A549 (cell line): ENCODE measurements around the gene KCNIP4. TPM values are rescaled to one million over a fixed set of nuclear protein-coding genes. Genes with fewer than 3 reads are reported as not detected.
A peak's percentile ranks its signal among the peaks of the same experiment; 100 is the strongest.

ENCODE experiments used
- ATAC-seq, 2 experiments: fragments of 200-7000 bp in 1 of 2; fragments of >200 bp in 1 of 2; cut with Nextera tagmentation in 1 of 2; cut with Tn5 transposase in 1 of 2; 3 replicates each; pipeline versions ENCODE4 v1.8.0 to v1.9.1; 2018 to 2020; ENCODE audit warnings: mild to moderate bottlenecking in 1 of 2, moderate library complexity in 1 of 2
- CTCF ChIA-PET: fragments of 300-600 bp; sonication (Branson Sonifier 250); formaldehyde crosslinking; extraction: SDS; loops from one replicate; lab custom pipeline; 2021; ENCODE audit warnings: antibody characterized with exemption, inconsistent platforms; lab: Yijun Ruan, JAX
- POLR2A ChIA-PET: fragments of 350-600 bp; formaldehyde crosslinking; extraction: SDS; loops from one replicate; lab custom pipeline; 2021; ENCODE audit warnings: antibody characterized with exemption, inconsistent platforms; lab: Yijun Ruan, JAX
- DNase-seq, 2 experiments: peaks; one replicate each; pipeline versions ENCODE4 v3.0.0 to v3.0.0-alpha.2; 2011 to 2016; ENCODE audit warnings: low read depth in 1 of 2, low spot score in 1 of 2
- FAIRE-seq: peaks from 2 replicates; lab custom pipeline; 2011; peaks lifted over from hg19 to GRCh38; lab: Jason Lieb, UNC
- H3K27ac ChIP-seq, 2 experiments: fragments of >200 bp; sonication (Bioruptor Twin); formaldehyde crosslinking; 3 replicates each; pipeline ENCODE4 v1.5.1; 2016 to 2017
- H3K4me1 ChIP-seq: fragments of >200 bp; sonication (Bioruptor Twin); formaldehyde crosslinking; 3 replicates; pipeline ENCODE4 v1.6.1; 2016
- H3K4me2 ChIP-seq: fragments of >200 bp; sonication (Bioruptor Twin); formaldehyde crosslinking; 3 replicates; pipeline ENCODE4 v1.6.1; 2016
- H3K4me3 ChIP-seq: fragments of >200 bp; sonication (Bioruptor Twin); formaldehyde crosslinking; 3 replicates; pipeline ENCODE4 v1.5.1; 2016
- H3K9me3 ChIP-seq: fragments of >200 bp; sonication (Bioruptor Twin); formaldehyde crosslinking; 3 replicates; pipeline ENCODE4 v1.6.1; 2016
- BHLHE40 ChIP-seq: IDR thresholded peaks from 2 replicates; pipeline ENCODE4 v1.6.1; 2012; ENCODE audit warnings: low read depth, low read length, inconsistent platforms
- CBX8 ChIP-seq: fragments of 200-600 bp; sonication (generic); IDR thresholded peaks from 2 replicates; pipeline ENCODE4 v1.6.1; 2016
- CEBPB ChIP-seq, 2 experiments: fragments of >200 bp in 1 of 2; sonication (Bioruptor Twin) in 1 of 2; formaldehyde crosslinking in 1 of 2; IDR thresholded peaks; 2 replicates each; pipeline ENCODE4 v1.6.1; 2012 to 2016
- CHD2 ChIP-seq: fragments of 150-350 bp; IDR thresholded peaks from 2 replicates; pipeline ENCODE4 v1.6.1; 2014; ENCODE audit warnings: low read length; ENCODE audit not compliant: partially characterized antibody
- CTCF ChIP-seq: fragments of >200 bp; sonication (Bioruptor Twin); formaldehyde crosslinking; IDR thresholded peaks from 3 replicates; pipeline ENCODE4 v1.5.1; 2016
- EHF ChIP-seq: fragments of 250-450 bp; sonication (Bioruptor Pico); IDR thresholded peaks from 2 replicates; pipeline ENCODE4 v1.5.0; 2020; ENCODE audit warnings: mild to moderate bottlenecking
- EHMT2 ChIP-seq: fragments of 200-600 bp; sonication (generic); IDR thresholded peaks from 2 replicates; pipeline ENCODE4 v1.6.1; 2016; ENCODE audit warnings: antibody characterized with exemption, low read depth, mild to moderate bottlenecking, moderate library complexity
- EP300 ChIP-seq, 2 experiments: fragments of >200 bp; sonication (Bioruptor Twin); formaldehyde crosslinking; IDR thresholded peaks; 2 replicates in 1 of 2; 3 replicates in 1 of 2; pipeline ENCODE4 v1.6.1; 2016 to 2017
- HDAC2 ChIP-seq: fragments of 200-600 bp; sonication (generic); IDR thresholded peaks from 2 replicates; pipeline ENCODE4 v1.6.1; 2016
- HOXB13 ChIP-seq: fragments of 250-450 bp; sonication (Bioruptor Pico); IDR thresholded peaks from 2 replicates; pipeline ENCODE4 v1.5.0; 2020; ENCODE audit warnings: low read depth, mild to moderate bottlenecking, moderate library complexity
- JUNB ChIP-seq: fragments of >200 bp; sonication (Bioruptor Twin); formaldehyde crosslinking; IDR thresholded peaks from 2 replicates; pipeline ENCODE4 v1.6.1; 2016
- KDM1A ChIP-seq: fragments of 200-600 bp; sonication (generic); IDR thresholded peaks from 2 replicates; pipeline ENCODE4 v1.6.1; 2016; ENCODE audit warnings: low read depth, mild to moderate bottlenecking
- KDM5A ChIP-seq: fragments of 200-600 bp; sonication (generic); IDR thresholded peaks from 2 replicates; pipeline ENCODE4 v1.6.1; 2016; ENCODE audit warnings: antibody characterized with exemption, mild to moderate bottlenecking
- MAFK ChIP-seq: fragments of 450-650 bp; IDR thresholded peaks from 2 replicates; pipeline ENCODE4 v1.6.1; 2014; ENCODE audit not compliant: partially characterized antibody
- MAZ ChIP-seq: fragments of 150-350 bp; IDR thresholded peaks from 2 replicates; pipeline ENCODE4 v1.6.1; 2014; ENCODE audit warnings: antibody characterized with exemption, low read depth, low read length, borderline replicate concordance
- MYC ChIP-seq: IDR thresholded peaks from 2 replicates; pipeline ENCODE4 v1.6.1; 2012; ENCODE audit warnings: mild to moderate bottlenecking, inconsistent platforms, low read length, improper control_type of control experiment, borderline replicate concordance
- NFE2L2 ChIP-seq: fragments of 150-350 bp; conservative IDR thresholded peaks from 2 replicates; pipeline ENCODE4 v1.6.1; 2014; ENCODE audit warnings: low read length
- NR3C1 ChIP-seq: fragments of >200 bp; sonication (Bioruptor Twin); formaldehyde crosslinking; IDR thresholded peaks from 3 replicates; pipeline ENCODE4 v1.6.1; 2017
- PHF8 ChIP-seq: fragments of 200-600 bp; sonication (generic); IDR thresholded peaks from 2 replicates; pipeline ENCODE4 v1.6.1; 2016; ENCODE audit warnings: low read depth, mild to moderate bottlenecking, antibody characterized with exemption, moderate library complexity, borderline replicate concordance
- POLR2A ChIP-seq: IDR thresholded peaks from 2 replicates; pipeline ENCODE4 v1.6.1; 2012; ENCODE audit warnings: mild to moderate bottlenecking, low read length
- RAD21 ChIP-seq, 2 experiments: fragments of >200 bp in 1 of 2; sonication (Bioruptor Twin) in 1 of 2; formaldehyde crosslinking in 1 of 2; IDR thresholded peaks in 1 of 2; conservative IDR thresholded peaks in 1 of 2; 2 replicates in 1 of 2; 3 replicates in 1 of 2; pipeline ENCODE4 v1.6.1; 2012 to 2018; ENCODE audit warnings: inconsistent platforms in 1 of 2
- RCOR1 ChIP-seq: fragments of 150-350 bp; IDR thresholded peaks from 2 replicates; pipeline ENCODE4 v1.6.1; 2014; ENCODE audit warnings: antibody characterized with exemption, low read length, low read depth
- SMC3 ChIP-seq: fragments of >200 bp; sonication (Bioruptor Twin); formaldehyde crosslinking; IDR thresholded peaks from 3 replicates; pipeline ENCODE4 v1.6.1; 2018; ENCODE audit warnings: inconsistent platforms
- TFCP2L1 ChIP-seq: fragments of 250-450 bp; sonication (Bioruptor Pico); IDR thresholded peaks from 2 replicates; pipeline ENCODE4 v1.5.0; 2021; ENCODE audit warnings: mild to moderate bottlenecking
- TP53 ChIP-seq: fragments of 250-450 bp; sonication (Bioruptor Pico); IDR thresholded peaks from 2 replicates; pipeline ENCODE4 v1.5.0; 2021; ENCODE audit warnings: mild to moderate bottlenecking, moderate library complexity
- ZFP36 ChIP-seq: fragments of 450-650 bp; IDR thresholded peaks from 2 replicates; pipeline ENCODE4 v1.6.1; 2014; ENCODE audit warnings: borderline replicate concordance; ENCODE audit not compliant: partially characterized antibody
- WGBS: methylation state at CpG from one replicate; pipeline ENCODE4 v1.1.6; 2017; ENCODE audit errors: missing lambda C conversion rate; 5-methylcytosine and 5-hydroxymethylcytosine counted together
- polyA plus RNA-seq, 4 experiments: library from polyadenylated mRNA; depleted of rRNA in 3 of 4; stranded (reverse); fragments of >200 nt; fragmentation: RNase III in 1 of 4; extraction: RNeasy Plus Mini Kit Qiagen cat#74134 plus additional on column Dnase treatment in 1 of 4; gene quantifications; 2 replicates in 3 of 4; 3 replicates in 1 of 4; pipeline ENCODE4 v1.2.3, GENCODE V29; 2011 to 2017
- TF ChIP-seq, protein P1 (sequence below): IDR thresholded peaks from 2 replicates; pipeline ENCODE4 v1.6.1; 2012
- TF ChIP-seq, protein P2 (sequence below): fragments of 250-450 bp; sonication (Bioruptor Pico); IDR thresholded peaks from 2 replicates; pipeline ENCODE4 v1.5.0; 2020; ENCODE audit warnings: low read depth, mild to moderate bottlenecking, moderate library complexity
- TF ChIP-seq, protein P3 (sequence below): fragments of 200-600 bp; sonication (generic); IDR thresholded peaks from 2 replicates; pipeline ENCODE4 v1.6.1; 2016; ENCODE audit warnings: antibody characterized with exemption, mild to moderate bottlenecking, moderate library complexity
- TF ChIP-seq, protein P4 (sequence below): fragments of 250-450 bp; sonication (Bioruptor Pico); IDR thresholded peaks from 2 replicates; pipeline ENCODE4 v1.5.0; 2021; ENCODE audit warnings: mild to moderate bottlenecking, moderate library complexity, borderline replicate concordance

KCNIP4 gene
- polyA plus RNA-seq, 2 of the 4 experiments (the other 2 are of a cell fraction): not detected

GRCh38 chr4:21514022-21514694 lies 434.4 kb downstream of the KCNIP4 start:
- ChIA-PET POLR2A (no interaction called here), CTCF (interaction anchor here (1.1 to 3.7 kb wide), 3 partner anchors 251 to 277 kb away, joined by 3 to 23 read pairs (median 6); no protein-coding TSS in a partner anchor)
- DNase-seq (no peak), ATAC-seq (no peak), FAIRE-seq (no peak)
- no peaks in the 10 kb centered on the region for H3K4me1 ChIP-seq
- no peak overlapping the region for H3K27ac ChIP-seq
- no peaks in the 10 kb centered on the region for H3K9me3 ChIP-seq
- H3K4me3 ChIP-seq: no peak overlapping the region
- TF ChIP-seq ZFP36: no peak
- TF ChIP-seq CBX8: no peak
- TF ChIP-seq, protein P1, sequence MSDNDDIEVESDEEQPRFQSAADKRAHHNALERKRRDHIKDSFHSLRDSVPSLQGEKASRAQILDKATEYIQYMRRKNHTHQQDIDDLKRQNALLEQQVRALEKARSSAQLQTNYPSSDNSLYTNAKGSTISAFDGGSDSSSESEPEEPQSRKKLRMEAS: no peak
- TF ChIP-seq CHD2: no peak
- no peak for TF ChIP-seq CEBPB (IDR thresholded peaks at IDR 0.05)
- TF ChIP-seq TP53: no peak
- TF ChIP-seq MAFK: no peak
- no peak for TF ChIP-seq PHF8
- TF ChIP-seq, protein P2, sequence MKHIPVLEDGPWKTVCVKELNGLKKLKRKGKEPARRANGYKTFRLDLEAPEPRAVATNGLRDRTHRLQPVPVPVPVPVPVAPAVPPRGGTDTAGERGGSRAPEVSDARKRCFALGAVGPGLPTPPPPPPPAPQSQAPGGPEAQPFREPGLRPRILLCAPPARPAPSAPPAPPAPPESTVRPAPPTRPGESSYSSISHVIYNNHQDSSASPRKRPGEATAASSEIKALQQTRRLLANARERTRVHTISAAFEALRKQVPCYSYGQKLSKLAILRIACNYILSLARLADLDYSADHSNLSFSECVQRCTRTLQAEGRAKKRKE (CRISPR knock-in tag): no peak
- no peak for TF ChIP-seq HDAC2
- TF ChIP-seq MYC: no peak
- TF ChIP-seq, protein P3, sequence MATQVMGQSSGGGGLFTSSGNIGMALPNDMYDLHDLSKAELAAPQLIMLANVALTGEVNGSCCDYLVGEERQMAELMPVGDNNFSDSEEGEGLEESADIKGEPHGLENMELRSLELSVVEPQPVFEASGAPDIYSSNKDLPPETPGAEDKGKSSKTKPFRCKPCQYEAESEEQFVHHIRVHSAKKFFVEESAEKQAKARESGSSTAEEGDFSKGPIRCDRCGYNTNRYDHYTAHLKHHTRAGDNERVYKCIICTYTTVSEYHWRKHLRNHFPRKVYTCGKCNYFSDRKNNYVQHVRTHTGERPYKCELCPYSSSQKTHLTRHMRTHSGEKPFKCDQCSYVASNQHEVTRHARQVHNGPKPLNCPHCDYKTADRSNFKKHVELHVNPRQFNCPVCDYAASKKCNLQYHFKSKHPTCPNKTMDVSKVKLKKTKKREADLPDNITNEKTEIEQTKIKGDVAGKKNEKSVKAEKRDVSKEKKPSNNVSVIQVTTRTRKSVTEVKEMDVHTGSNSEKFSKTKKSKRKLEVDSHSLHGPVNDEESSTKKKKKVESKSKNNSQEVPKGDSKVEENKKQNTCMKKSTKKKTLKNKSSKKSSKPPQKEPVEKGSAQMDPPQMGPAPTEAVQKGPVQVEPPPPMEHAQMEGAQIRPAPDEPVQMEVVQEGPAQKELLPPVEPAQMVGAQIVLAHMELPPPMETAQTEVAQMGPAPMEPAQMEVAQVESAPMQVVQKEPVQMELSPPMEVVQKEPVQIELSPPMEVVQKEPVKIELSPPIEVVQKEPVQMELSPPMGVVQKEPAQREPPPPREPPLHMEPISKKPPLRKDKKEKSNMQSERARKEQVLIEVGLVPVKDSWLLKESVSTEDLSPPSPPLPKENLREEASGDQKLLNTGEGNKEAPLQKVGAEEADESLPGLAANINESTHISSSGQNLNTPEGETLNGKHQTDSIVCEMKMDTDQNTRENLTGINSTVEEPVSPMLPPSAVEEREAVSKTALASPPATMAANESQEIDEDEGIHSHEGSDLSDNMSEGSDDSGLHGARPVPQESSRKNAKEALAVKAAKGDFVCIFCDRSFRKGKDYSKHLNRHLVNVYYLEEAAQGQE: no peak
- no peak for TF ChIP-seq JUNB
- TF ChIP-seq NFE2L2: no peak
- WGBS: 0% methylated on average over 4 of the region's 4 CpGs
- no peak overlapping the region for H3K4me2 ChIP-seq

DNA sequence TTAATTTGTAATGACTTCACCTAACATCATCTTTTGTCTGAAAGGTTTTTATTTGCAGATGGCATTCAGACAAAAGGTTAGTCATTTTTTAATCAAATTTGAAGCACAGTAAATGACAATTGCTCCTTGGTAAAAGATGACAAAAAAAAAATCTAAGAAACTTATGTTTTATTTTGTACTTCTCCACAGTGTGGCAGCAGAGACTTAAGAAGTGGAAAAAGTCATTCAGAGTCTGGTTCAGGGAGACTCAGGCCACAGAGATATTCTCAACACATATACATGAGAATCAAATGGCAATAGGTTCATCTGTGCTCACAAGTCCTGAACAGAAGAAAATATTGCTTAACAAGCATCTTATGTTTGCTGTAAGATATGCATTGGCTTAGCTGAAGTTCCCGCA lies 436.2 kb downstream of the KCNIP4 start:
- ChIA-PET POLR2A (no interaction called here), CTCF (interaction anchor here (3.7 kb wide), 1 partner anchor 256 kb away, joined by 23 read pairs; no protein-coding TSS in a partner anchor)
- 0% methylated on average over 1 of the region's 1 CpG for WGBS
- no peaks in the 10 kb centered on the region for H3K4me1 ChIP-seq
- DNase-seq (peak; percentile 0 to 26), ATAC-seq (0 out of 6 replicates have a peak, but pooled peaks of 1 of the 2 experiments have one; percentile 31), FAIRE-seq (no peak)
- no peak overlapping the region for H3K4me2 ChIP-seq
- H3K4me3 ChIP-seq: no peak overlapping the region
- TF ChIP-seq, protein P4, sequence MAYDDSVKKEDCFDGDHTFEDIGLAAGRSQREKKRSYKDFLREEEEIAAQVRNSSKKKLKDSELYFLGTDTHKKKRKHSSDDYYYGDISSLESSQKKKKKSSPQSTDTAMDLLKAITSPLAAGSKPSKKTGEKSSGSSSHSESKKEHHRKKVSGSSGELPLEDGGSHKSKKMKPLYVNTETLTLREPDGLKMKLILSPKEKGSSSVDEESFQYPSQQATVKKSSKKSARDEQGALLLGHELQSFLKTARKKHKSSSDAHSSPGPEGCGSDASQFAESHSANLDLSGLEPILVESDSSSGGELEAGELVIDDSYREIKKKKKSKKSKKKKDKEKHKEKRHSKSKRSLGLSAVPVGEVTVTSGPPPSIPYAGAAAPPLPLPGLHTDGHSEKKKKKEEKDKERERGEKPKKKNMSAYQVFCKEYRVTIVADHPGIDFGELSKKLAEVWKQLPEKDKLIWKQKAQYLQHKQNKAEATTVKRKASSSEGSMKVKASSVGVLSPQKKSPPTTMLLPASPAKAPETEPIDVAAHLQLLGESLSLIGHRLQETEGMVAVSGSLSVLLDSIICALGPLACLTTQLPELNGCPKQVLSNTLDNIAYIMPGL: no peak
- TF ChIP-seq EP300 (IDR thresholded peaks at IDR 0.05): no peak
- no peak for TF ChIP-seq NR3C1
- no peak for TF ChIP-seq HOXB13
- no peak for TF ChIP-seq BHLHE40
- TF ChIP-seq KDM5A: no peak
- TF ChIP-seq EHF (CRISPR knock-in tag): no peak
- no peak for TF ChIP-seq MAZ
- no peak for TF ChIP-seq RCOR1
- TF ChIP-seq SMC3: peak; percentile 48; the same call in 2 of the 3 replicates
- TF ChIP-seq EHMT2: no peak
- no peak for TF ChIP-seq NFE2L2
- no peak for TF ChIP-seq KDM1A
- TF ChIP-seq POLR2A: no peak
- peak; percentile 59 for TF ChIP-seq RAD21 (conservative IDR thresholded peaks at IDR 0.05 in 1 of 2, IDR thresholded peaks at IDR 0.05 in 1 of 2)
- peak; percentile 44 for TF ChIP-seq CTCF
- TF ChIP-seq TFCP2L1 (CRISPR knock-in tag): no peak
- H3K27ac ChIP-seq: no peak overlapping the region
- H3K9me3 ChIP-seq: no peaks in the 10 kb centered on the region
